Type B pancreatic cell (in vitro differentiated cells): ENCODE data around the gene NR1I2. TPM values are rescaled to one million over a fixed set of nuclear protein-coding genes. Genes with fewer than 3 reads are reported as not detected.

Source experiments
- DNase-seq: peaks from one replicate; pipeline ENCODE4 v3.0.0; 2021; ENCODE audit warnings: mixed read lengths; ENCODE audit not compliant: unreplicated experiment; ENCODE audit errors: extremely low spot score
- H3K27ac Mint-ChIP-seq: 2 replicates; pipeline ENCODE4 v1.8.0; 2021; ENCODE audit warnings: mild to moderate bottlenecking, mixed read lengths
- H3K27me3 Mint-ChIP-seq: 2 replicates; pipeline ENCODE4 v1.8.0; 2021; ENCODE audit warnings: mixed read lengths
- H3K36me3 Mint-ChIP-seq: 2 replicates; pipeline ENCODE4 v1.8.0; 2021; ENCODE audit warnings: mixed read lengths
- H3K4me1 Mint-ChIP-seq: one replicate; pipeline ENCODE4 v1.8.0; 2021; ENCODE audit warnings: mixed read lengths; ENCODE audit not compliant: unreplicated experiment
- H3K4me3 Mint-ChIP-seq: 2 replicates; pipeline ENCODE4 v1.8.0; 2021; ENCODE audit warnings: mild to moderate bottlenecking, mixed read lengths
- H3K9me3 Mint-ChIP-seq: 2 replicates; pipeline ENCODE4 v1.8.0; 2021; ENCODE audit warnings: mixed read lengths
- total RNA-seq: library from RNA; stranded (reverse); gene quantifications from 2 replicates; pipeline ENCODE4 v1.2.1, GENCODE V29; 2021; ENCODE audit warnings: low replicate concordance
- TF ChIP-seq, protein P1 (sequence below): fragments of 200-600 bp; sonication (generic); conservative IDR thresholded peaks from 2 replicates; pipeline ENCODE4 v1.5.0; 2021; ENCODE audit warnings: antibody characterized with exemption, mild to moderate bottlenecking

Gene NR1I2
- total RNA-seq, 1 donor from 2014 or later, result 0.65 TPM

DNA sequence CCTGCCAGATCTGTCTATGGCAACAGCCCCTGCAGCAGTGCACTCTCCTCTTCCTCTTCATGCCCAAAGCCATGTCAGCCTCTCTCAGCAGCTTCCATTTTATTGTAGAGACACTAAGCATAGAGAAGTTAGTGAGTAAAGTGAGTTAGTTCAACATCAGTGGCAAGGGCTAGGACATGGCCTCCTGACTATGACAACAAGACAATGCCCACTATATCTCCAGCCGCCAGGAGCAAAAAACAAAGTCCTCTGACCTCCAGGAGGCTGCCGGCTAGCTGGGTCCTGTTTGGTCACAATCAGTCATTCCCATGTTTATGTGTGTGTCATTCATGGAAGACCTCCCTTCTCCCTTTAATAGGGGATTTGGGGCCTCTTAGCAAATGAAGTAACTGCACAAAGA lies 14.9 kb downstream of the NR1I2 start:
- DNase-seq, result no peak
- Mint-ChIP-seq H3K27ac (no peak overlapping the region), H3K9me3 (no peaks in the 10 kb centered on the region), H3K4me1 (peaks cover 13% of the 10 kb centered on the region), H3K27me3 (no peaks in the 10 kb centered on the region), H3K4me3 (no peak overlapping the region), H3K36me3 (no peaks in the 10 kb centered on the region)
- TF ChIP-seq, protein P1, sequence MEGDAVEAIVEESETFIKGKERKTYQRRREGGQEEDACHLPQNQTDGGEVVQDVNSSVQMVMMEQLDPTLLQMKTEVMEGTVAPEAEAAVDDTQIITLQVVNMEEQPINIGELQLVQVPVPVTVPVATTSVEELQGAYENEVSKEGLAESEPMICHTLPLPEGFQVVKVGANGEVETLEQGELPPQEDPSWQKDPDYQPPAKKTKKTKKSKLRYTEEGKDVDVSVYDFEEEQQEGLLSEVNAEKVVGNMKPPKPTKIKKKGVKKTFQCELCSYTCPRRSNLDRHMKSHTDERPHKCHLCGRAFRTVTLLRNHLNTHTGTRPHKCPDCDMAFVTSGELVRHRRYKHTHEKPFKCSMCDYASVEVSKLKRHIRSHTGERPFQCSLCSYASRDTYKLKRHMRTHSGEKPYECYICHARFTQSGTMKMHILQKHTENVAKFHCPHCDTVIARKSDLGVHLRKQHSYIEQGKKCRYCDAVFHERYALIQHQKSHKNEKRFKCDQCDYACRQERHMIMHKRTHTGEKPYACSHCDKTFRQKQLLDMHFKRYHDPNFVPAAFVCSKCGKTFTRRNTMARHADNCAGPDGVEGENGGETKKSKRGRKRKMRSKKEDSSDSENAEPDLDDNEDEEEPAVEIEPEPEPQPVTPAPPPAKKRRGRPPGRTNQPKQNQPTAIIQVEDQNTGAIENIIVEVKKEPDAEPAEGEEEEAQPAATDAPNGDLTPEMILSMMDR, result no peak

DNA sequence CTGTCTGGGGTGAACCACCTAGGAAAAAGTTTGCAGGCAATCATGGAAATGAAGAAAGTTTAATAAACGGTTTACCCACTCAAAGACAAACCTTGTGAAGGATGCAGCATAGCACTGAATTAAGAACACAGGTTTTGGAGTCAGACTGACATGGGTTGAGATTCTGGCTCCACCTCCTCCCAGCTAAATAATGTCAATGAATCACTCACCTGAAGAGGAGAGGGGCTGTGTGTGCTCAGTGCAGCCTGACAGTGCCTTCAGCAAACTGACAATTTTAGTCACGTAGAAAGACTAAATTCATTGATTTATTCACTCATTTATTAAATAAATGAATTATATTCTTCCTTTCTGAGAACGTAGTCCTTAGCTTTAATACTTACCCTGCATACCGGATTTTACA lies 18.9 kb downstream of the NR1I2 start:
- no peaks in the 10 kb centered on the region for H3K9me3 Mint-ChIP-seq
- H3K4me3 Mint-ChIP-seq, result no peak overlapping the region
- TF ChIP-seq, protein P1, result no peak
- no peak for DNase-seq
- no peak overlapping the region for H3K27ac Mint-ChIP-seq
- peaks cover 3% of the 10 kb centered on the region for H3K4me1 Mint-ChIP-seq
- H3K27me3 Mint-ChIP-seq, result peaks cover 4% of the 10 kb centered on the region
- H3K36me3 Mint-ChIP-seq, result no peaks in the 10 kb centered on the region

DNA sequence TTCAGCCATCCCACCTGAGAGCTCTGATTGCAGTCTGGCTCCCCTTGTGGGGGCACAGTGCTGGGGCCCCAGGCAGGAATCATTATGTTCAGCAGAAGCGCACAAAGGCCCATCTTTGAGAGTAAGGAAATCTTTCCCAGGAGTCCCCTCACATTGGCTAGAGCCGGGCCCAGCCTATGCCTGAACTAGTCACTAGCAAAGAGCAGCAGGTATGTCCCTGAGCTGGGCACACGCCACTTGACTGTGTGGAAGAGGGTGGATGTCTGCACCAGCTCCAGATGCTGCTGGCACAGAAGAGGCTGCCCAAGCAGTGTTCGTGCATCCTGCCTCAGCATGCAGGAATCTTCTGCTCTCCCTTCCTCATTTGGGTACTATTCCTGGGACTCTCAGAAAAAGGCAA lies 26.3 kb downstream of the NR1I2 start:
- Mint-ChIP-seq H3K9me3 (no peaks in the 10 kb centered on the region), H3K4me3 (no peak overlapping the region), H3K27ac (no peak overlapping the region), H3K4me1 (no peaks in the 10 kb centered on the region), H3K36me3 (no peaks in the 10 kb centered on the region), H3K27me3 (peaks cover 14% of the 10 kb centered on the region)
- DNase-seq, result no peak
- TF ChIP-seq, protein P1, result no peak

GRCh38 chr3:119808843-119809242 lies 26.9 kb downstream of the NR1I2 start:
- Mint-ChIP-seq H3K27me3 (peaks cover 20% of the 10 kb centered on the region), H3K4me1 (no peaks in the 10 kb centered on the region), H3K9me3 (no peaks in the 10 kb centered on the region), H3K4me3 (no peak overlapping the region), H3K36me3 (no peaks in the 10 kb centered on the region), H3K27ac (no peak overlapping the region)
- TF ChIP-seq, protein P1, result no peak
- no peak for DNase-seq

DNA sequence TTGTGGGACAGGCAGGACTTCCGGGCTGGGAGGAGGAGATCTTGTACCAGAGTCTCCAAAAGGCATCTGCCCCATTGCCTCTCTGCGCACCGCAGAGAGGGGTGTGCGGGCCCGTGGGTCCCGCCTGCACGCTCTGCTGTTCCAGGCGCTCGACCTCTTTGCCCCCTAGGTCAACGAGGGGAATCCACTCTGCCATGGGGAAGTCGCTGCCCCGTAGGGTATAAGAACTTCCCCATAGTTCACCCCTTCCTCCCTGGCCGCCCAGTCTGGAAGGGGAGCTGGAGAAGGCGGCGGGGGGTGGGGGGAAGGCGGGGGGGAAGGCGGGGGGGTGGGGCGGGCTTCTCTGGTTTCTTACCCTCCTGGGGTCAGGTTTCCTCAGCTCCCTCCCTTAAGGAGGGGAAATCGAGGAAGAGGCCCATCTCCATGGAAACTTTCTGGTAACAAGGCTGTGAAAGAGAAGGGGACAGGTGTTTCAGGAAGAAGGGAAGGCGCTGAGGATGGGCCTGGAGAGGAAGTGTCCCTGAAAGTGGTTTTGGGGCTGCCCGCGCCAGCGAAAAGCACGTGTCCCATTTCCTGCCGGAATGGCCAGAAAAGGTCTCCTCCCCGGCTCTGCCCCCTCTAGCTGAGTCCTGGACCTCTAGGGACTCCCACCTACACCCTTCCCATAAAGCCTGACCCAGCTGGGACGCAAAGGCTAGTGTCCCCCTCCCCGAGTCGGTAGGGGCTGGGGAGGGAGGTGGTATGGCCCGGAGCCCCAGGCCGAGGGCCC lies 27.5 kb downstream of the NR1I2 start:
- Mint-ChIP-seq H3K9me3 (no peaks in the 10 kb centered on the region), H3K4me3 (no peak overlapping the region), H3K27me3 (peaks cover 23% of the 10 kb centered on the region), H3K27ac (no peak overlapping the region), H3K36me3 (no peaks in the 10 kb centered on the region), H3K4me1 (no peaks in the 10 kb centered on the region)
- DNase-seq, result no peak
- TF ChIP-seq, protein P1, result no peak
